Right lobe of liver (tissue), 6 donors: ENCODE data around the gene DOCK1. TPM values are rescaled to one million over a fixed set of nuclear protein-coding genes. Genes with fewer than 3 reads are reported as not detected.

ENCODE experiments used
- ATAC-seq, 4 donors: fragments of 200-7000 bp; cut with Tn5 transposase; one replicate each; pipeline ENCODE4 v1.9.1; 2020; ENCODE audit warnings: mild to moderate bottlenecking in 4 of 4, moderate library complexity in 4 of 4
- DNase-seq, 3 donors: peaks; one replicate each; pipeline ENCODE4 v3.0.0-alpha.2; 2020
- H3K27ac ChIP-seq, 3 donors: fragments of 200-600 bp; one replicate each; pipeline ENCODE4 v1.8.0; 2022
- H3K27me3 ChIP-seq, 2 donors: fragments of 200-600 bp; one replicate each; pipeline ENCODE4 v1.8.0; 2022
- H3K36me3 ChIP-seq, 4 donors: fragments of 200-600 bp; sonication (generic) in 1 of 4; one replicate each; pipeline versions ENCODE4 v1.5.1 to v1.8.0; 2017 to 2022; ENCODE audit warnings: control low read depth in 1 of 4
- H3K4me1 ChIP-seq, 4 donors: fragments of 200-600 bp; sonication (generic) in 1 of 4; one replicate each; pipeline versions ENCODE4 v1.5.1 to v1.8.0; 2017 to 2022; ENCODE audit warnings: control low read depth in 1 of 4
- H3K4me3 ChIP-seq, 3 donors: fragments of 200-600 bp; one replicate each; pipeline ENCODE4 v1.8.0; 2022
- H3K9me3 ChIP-seq, 4 donors: fragments of 200-600 bp; sonication (generic) in 1 of 4; one replicate each; pipeline versions ENCODE4 v1.5.1 to v1.8.0; 2017 to 2022; ENCODE audit warnings: control low read depth in 1 of 4
- POLR2A ChIP-seq: fragments of 450-650 bp; IDR thresholded peaks from one replicate; pipeline ENCODE4 v1.6.1; 2017; ENCODE audit warnings: antibody characterized with exemption, mild to moderate bottlenecking
- WGBS: methylation state at CpG from one replicate; pipeline ENCODE4 v1.1.6; 2018; ENCODE audit warnings: low coverage, low lambda C conversion rate; ENCODE audit not compliant: insufficient coverage; ENCODE audit errors: missing lambda C conversion rate; 5-methylcytosine and 5-hydroxymethylcytosine counted together
- intact Hi-C, 2 donors: fragments of 100-400 bp; cut with DNase I; formaldehyde crosslinking; loops; one replicate each; pipeline versions ENCODE4 v1.11.2 to v1.14.1; 2022
- total RNA-seq, 6 experiments: library from RNA; depleted of rRNA in 2 of 6; stranded (reverse); fragments of >200 nt in 2 of 6; fragmentation: NEBNext Ultra II Directional in 3 of 6; extraction: Animal tissue kit (Norgen Biotek cat#: 25700) in 3 of 6; gene quantifications; one replicate each; pipeline versions ENCODE4 v1.1.0 to v1.2.4, GENCODE V29; 2016 to 2023
- TF ChIP-seq, protein P1 (sequence below), 4 donors: fragments of 200-600 bp in 3 of 4; fragments of 450-650 bp in 1 of 4; IDR thresholded peaks; one replicate each; pipeline versions ENCODE4 v1.5.1 to v1.8.0; 2016 to 2022; ENCODE audit warnings: antibody characterized with exemption in 4 of 4, mild to moderate bottlenecking in 2 of 4
- donor health status: DM: no; HTN: yes; CAD: no.
- donor health status: DM: no; HTN: no; CAD: no.
- donor health status: DM: no; HTN: no; CAD: no.
- donor health status: DM: no; HTN: yes; CAD: no.
- donor health status: DM: no; HTN: yes; CAD: no.

The DOCK1 gene
- total RNA-seq, 6 experiments from 2014 or later: 13.8 to 17.8 (median 14.6) TPM

DNA sequence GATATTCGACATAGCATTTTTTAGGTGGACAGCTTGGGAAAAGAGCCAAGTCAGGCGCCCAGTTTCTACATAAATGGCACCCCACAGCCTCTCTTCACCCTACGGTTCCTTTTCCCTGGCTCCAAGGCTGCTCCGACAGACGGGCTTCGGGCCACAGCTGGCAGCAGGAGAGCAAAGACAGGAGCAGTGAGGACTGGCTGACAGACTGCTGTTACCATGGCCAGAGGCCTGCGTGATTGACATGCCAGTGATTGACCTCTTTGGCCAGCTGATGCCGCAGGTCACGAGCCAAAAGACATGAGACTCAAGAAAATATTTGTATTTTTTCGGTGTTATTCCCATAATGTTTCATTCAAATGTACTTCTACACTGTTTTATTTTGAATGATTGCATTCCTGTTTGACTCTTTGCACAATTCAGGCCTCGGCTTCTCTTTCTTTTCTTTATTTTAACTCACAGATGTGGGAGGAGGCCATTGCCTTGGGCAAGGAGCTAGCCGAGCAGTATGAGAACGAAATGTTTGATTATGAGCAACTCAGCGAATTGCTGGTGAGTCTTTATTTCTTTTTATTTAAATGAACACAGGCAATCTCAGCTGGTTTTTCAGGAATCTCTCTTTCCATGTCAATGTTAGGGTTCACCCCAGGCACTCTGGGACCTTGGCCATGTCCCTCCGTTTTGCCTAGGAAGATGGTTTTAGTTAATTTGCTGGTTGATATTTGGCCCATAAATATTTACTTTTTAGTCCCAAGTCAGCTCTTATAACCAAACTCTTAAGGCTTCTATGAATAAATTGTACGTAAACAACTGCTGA, 497.6 kb downstream of the DOCK1 start:
- no peaks in the 10 kb centered on the region for H3K9me3 ChIP-seq
- 83% methylated on average over 16 of the region's 16 CpGs for WGBS
- no peaks in the 10 kb centered on the region for H3K4me1 ChIP-seq
- no peak for TF ChIP-seq POLR2A
- TF ChIP-seq, protein P1, sequence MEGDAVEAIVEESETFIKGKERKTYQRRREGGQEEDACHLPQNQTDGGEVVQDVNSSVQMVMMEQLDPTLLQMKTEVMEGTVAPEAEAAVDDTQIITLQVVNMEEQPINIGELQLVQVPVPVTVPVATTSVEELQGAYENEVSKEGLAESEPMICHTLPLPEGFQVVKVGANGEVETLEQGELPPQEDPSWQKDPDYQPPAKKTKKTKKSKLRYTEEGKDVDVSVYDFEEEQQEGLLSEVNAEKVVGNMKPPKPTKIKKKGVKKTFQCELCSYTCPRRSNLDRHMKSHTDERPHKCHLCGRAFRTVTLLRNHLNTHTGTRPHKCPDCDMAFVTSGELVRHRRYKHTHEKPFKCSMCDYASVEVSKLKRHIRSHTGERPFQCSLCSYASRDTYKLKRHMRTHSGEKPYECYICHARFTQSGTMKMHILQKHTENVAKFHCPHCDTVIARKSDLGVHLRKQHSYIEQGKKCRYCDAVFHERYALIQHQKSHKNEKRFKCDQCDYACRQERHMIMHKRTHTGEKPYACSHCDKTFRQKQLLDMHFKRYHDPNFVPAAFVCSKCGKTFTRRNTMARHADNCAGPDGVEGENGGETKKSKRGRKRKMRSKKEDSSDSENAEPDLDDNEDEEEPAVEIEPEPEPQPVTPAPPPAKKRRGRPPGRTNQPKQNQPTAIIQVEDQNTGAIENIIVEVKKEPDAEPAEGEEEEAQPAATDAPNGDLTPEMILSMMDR (IDR thresholded peaks at IDR 0.05): no peak
- H3K27me3 ChIP-seq: no peaks in the 10 kb centered on the region
- no peak overlapping the region for H3K4me3 ChIP-seq
- DNase-seq (no peak), ATAC-seq (no peak)
- no peaks in the 10 kb centered on the region for H3K36me3 ChIP-seq
- intact Hi-C loops: no loop called here
- H3K27ac ChIP-seq: no peak overlapping the region

DNA sequence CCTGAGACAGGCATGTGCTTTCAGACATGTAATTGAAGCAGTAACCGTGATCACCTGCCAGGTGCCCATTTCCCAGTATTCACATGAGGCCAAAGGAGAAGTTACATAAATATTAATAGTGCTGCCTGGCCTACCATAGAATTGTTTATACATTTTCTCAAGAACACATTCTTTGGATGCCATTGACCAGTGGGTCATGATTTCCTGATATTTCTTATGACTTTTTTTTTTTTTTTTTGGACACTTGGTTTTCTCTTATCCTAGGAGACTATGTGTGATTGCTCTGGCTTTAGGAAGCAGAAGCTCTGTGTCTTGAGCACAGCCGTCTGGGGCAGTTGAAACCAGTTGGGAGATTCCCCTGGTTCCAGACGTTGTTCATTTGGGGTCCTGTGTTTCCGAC, 500.0 kb downstream of the DOCK1 start:
- no peaks in the 10 kb centered on the region for H3K27me3 ChIP-seq
- WGBS: 84% methylated on average over 2 of the region's 4 CpGs
- no peak for TF ChIP-seq POLR2A
- TF ChIP-seq, protein P1 (IDR thresholded peaks at IDR 0.05): no peak
- no peaks in the 10 kb centered on the region for H3K9me3 ChIP-seq
- no peak for DNase-seq
- H3K4me1 ChIP-seq: no peaks in the 10 kb centered on the region
- no peak overlapping the region for H3K27ac ChIP-seq
- H3K4me3 ChIP-seq: no peak overlapping the region
- ATAC-seq: no peak
- H3K36me3 ChIP-seq: no peaks in the 10 kb centered on the region
- intact Hi-C loops: no loop called here

DNA sequence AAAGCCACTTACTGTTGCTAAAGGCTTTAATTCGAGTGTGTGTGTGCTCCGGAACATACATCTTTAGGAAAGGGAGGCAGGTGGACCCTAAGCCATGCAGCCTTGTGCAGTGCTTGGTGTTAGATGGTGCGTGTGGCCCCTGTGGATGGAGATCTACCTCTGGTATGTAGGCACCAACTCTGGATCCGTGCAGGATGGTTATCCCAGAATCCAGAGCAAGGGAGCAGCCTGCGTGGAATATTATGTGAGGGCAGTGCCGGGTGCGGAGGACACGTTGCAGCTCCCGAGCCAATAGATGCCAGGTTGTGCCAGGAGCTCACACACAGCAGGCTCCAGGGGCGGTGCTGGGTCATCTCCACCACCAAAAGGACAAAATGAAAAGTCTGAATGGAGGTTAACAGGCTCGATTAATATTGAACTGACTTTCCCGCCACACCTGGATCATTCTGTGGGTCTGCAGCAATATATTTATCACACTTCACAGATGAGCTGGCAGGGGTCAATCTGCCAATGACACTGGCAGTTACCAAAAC, 500.9 kb downstream of the DOCK1 start:
- intact Hi-C loops: no loop called here
- no peaks in the 10 kb centered on the region for H3K4me1 ChIP-seq
- no peak overlapping the region for H3K27ac ChIP-seq
- no peak for TF ChIP-seq POLR2A
- TF ChIP-seq, protein P1 (IDR thresholded peaks at IDR 0.05): no peak
- H3K27me3 ChIP-seq: no peaks in the 10 kb centered on the region
- DNase-seq (no peak), ATAC-seq (no peak)
- whole genome bisulfite sequencing: 95% methylated on average over 12 of the region's 12 CpGs
- no peak overlapping the region for H3K4me3 ChIP-seq
- no peaks in the 10 kb centered on the region for H3K9me3 ChIP-seq
- peaks cover 0 to 3% (median 0%) of the 10 kb centered on the region in 4 donors for H3K36me3 ChIP-seq

DNA sequence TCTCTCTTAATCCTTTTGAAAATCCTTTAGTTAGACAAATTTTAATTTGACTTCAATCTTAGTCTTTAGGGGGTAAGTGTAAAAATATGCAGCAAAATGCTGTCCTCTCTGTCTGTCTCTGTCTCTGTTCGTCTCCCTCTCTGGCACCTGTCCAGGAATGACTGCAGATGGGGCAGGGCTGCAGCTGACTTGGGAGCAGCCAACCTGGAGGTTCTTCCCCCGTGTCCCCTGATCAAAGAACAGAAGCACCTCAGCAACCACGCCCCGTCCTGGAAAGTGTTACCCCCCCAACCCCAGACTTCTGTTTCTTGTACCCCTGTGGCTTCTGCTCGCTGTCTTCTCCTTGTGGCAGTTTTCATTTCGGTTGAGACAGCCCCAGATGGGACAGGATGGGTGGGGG, 502.3 kb downstream of the DOCK1 start:
- intact Hi-C loops: no loop called here
- 36% methylated on average over 1 of the region's 6 CpGs for WGBS
- Histone ChIP-seq H3K4me3 (no peak overlapping the region), H3K4me1 (no peaks in the 10 kb centered on the region), H3K36me3 (peaks cover 0 to 3% (median 0%) of the 10 kb centered on the region in 4 donors), H3K9me3 (no peaks in the 10 kb centered on the region), H3K27ac (no peak overlapping the region), H3K27me3 (no peaks in the 10 kb centered on the region)
- DNase-seq: no peak
- TF ChIP-seq POLR2A: no peak
- TF ChIP-seq, protein P1 (IDR thresholded peaks at IDR 0.05): no peak
- ATAC-seq: no peak
